Activated CD4-positive, alpha-beta T cell treated with anti-CD3 and anti-CD28 coated beads, Interleukin-2, amount 50 U/mL, for 1 hour (primary cell): ENCODE measurements around the gene PLS1.
A peak's percentile ranks its signal among the peaks of the same experiment; 100 is the strongest.
"Not testable (repeated sequence)": the region's sequence is repeated elsewhere in the genome, so short reads cannot be mapped to it uniquely, and the experiment has no call there.

Experiments used
- DNase-seq: peaks from one replicate; pipeline ENCODE4 v3.0.0-alpha.2; 2020

PLS1 gene, protein sequence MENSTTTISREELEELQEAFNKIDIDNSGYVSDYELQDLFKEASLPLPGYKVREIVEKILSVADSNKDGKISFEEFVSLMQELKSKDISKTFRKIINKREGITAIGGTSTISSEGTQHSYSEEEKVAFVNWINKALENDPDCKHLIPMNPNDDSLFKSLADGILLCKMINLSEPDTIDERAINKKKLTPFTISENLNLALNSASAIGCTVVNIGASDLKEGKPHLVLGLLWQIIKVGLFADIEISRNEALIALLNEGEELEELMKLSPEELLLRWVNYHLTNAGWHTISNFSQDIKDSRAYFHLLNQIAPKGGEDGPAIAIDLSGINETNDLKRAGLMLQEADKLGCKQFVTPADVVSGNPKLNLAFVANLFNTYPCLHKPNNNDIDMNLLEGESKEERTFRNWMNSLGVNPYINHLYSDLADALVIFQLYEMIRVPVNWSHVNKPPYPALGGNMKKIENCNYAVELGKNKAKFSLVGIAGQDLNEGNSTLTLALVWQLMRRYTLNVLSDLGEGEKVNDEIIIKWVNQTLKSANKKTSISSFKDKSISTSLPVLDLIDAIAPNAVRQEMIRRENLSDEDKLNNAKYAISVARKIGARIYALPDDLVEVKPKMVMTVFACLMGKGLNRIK

GRCh38 chr3:142595951-142596725 is at the start of gene PLS1:
PLS1 (plus strand) TSS chr3:142596393; CDS start chr3:142664238, 67,845 bp downstream.
- DNase-seq, result peak; percentile 80

DNA sequence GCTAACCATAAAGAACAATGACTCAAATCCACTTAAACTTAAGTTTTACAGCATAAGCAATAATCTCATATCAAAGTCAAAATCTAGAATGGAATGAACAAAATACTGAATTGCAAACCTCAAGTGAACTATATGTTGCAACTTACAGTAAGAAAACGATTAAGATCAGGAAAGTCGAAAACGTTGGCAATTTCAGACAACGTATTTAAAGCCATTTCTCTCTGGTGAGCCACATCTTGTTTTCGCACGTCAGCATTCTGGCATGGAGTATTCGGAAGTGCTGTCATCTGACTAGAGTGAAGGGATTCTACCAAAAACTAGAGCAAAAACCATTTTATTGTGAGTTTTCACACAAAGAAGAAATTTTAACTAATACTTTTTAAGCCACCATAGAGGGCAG is 46.2 kb upstream of the PLS1 start:
- DNase-seq, result no peak

DNA sequence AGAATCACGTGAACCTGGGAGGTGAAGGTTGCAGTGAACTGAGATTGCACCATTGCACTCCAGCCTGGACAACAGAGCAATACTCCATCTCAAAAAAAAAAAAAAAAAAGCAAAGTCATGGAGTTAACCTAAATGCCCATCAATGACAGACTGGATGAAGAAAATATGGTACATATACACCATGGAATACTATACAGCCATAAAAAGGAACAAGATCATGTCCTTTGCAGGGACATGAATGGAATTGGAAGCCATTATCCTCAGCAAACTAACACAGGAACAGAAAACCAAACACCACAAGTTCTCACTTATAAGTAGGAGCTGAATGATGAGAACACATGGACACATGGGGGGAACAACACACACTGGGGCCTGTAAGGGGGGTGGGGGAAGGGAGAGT is 43.6 kb upstream of the PLS1 start:
- DNase-seq, result not testable (repeated sequence)

- no peak for DNase-seq
Measured at GRCh38 chr3:142553741-142554140, 42.5 kb upstream of the PLS1 start.

DNA sequence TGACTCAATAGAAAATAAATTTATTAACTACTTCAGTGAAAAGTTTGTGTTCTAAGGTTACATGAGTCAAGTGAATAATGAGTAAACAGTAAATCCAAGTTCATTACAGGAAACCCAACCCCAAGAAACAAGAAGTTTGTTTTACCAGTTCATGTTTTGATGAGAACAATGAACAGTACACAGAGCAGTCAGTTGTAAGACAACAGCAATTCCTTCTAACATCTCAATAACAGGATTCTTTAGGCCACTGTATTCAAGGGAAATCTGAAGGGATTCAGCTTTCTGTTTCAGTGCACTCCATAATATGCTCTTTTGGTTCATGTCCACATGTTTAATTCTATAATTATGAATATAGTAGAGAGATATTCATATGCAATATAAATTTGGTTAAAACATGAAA is 36.1 kb upstream of the PLS1 start:
- no peak for DNase-seq

- DNase-seq, result no peak
Measured at GRCh38 chr3:142563496-142563997, 32.6 kb upstream of the PLS1 start.

DNA sequence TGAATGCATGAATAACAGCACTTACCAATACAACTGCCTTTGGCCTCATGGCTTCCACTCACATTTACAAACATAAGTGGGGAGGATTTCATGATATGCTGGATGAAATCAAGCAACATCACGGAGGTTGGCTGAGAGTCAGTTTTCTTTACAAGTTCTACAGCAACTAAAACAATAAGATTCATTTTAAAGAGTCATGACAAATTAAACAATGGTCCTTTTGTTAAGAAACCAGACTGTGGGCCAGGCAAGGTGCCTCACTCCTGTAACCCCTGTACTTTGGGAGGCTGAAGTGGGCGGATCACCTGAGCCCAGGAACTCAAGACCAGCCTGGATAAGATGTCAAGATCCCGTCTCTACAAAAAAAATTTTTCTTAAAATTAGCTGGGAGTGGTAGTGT is 30.1 kb upstream of the PLS1 start:
- DNase-seq, result no peak

DNA sequence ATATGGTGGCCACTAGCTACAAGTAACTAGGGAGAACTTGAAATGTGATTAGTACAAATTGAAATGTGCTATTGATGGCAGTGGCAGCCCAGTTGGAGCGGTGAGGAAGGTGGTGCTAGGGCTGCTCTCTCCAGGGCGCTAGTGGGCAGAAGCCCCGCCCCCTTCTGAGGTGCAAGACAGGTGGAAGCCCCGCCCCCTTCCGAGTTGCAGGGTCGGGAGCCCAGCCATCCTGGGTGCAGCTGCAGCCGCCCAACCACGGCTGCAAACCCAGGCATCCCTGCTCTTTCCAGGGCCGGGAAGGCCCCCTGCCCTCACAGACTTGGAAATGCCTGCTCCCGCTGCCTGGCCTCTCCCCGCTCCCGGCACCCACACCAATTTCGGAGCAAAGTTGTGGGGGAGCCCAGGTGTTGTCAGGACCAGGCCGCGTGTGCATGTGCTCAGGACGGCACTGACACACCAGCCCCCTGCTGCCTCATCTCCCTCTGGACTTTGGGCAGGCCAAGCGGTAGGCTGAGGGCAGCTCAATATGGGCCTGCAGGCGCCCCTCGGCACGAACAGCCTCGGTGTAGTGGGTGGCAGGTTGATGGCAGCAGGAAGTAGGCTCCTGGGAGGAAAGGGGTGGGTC is 27.7 kb upstream of the PLS1 start:
- DNase-seq, result no peak

GRCh38 chr3:142569422-142569821 is 26.8 kb upstream of the PLS1 start:
- not testable (repeated sequence) for DNase-seq

DNA sequence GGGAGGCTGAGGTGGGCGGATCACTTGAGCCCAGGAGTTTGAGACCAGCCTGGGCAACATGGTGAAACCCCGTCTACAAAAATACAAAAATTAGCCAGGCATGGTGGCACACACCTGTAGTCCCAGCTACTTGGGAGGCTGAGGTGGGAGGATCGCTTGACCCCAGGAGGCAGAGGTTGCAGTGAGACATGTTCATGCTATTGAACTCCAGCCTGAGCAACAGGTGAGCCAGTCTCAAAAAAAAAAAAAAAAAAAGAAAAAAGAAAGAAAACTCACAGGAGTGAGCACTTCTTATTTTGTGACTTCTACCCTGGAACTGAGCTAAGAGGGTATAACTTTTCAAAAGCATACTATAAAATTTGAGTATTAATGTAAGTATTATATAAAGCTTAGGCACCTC is 22.0 kb upstream of the PLS1 start:
- not testable (repeated sequence) for DNase-seq

GRCh38 chr3:142574665-142575064 is 21.5 kb upstream of the PLS1 start:
- no peak for DNase-seq

DNA sequence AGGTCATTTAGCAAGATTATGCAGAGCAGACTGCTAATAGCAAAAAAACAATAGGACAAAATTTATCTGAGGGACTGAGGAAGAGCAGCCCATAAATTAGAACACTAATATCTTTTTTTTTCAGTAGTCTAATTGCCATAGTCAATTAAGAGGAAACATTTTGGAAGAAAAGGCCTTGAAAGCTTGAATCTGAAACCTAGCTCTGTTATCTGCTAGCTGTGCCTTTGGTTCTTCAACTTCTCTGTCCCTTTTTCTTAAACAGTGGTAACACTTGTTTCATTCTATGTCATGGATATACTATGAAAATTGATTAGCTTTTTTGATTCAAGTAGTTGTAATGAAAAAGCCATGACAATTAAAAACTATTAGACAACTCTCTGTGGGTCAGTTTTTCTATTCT is 19.4 kb upstream of the PLS1 start:
- DNase-seq, result no peak

DNA sequence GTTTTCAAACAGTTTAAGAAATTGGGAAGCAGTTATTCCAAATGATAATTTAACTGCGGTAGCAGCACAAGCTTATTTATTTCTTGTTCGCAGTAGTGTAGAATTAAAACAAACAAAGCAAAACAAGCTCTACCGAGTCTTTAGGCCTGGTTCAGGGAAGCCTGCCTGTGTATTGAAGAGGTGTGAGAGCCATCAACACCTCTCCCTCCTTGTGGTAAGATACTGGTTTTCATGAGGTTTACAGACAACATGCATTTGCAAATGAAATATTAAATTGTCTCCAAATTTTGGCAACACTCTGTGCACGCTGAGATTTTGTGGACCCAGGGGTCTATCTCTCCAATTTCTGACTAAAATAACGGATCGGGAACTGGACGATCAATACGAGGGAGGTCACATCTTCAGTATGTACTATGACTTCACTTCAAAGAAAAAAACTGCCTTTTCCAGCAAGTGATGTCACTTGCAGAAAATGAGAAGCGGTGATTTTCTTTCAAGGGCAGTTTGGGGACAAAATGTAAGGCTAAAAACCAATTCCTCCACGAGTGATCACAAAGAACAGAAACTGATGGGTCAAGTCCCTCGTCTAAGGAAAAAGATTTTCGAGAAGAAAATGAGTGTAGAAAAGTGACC is 18.4 kb upstream of the PLS1 start:
- DNase-seq, result no peak

DNA sequence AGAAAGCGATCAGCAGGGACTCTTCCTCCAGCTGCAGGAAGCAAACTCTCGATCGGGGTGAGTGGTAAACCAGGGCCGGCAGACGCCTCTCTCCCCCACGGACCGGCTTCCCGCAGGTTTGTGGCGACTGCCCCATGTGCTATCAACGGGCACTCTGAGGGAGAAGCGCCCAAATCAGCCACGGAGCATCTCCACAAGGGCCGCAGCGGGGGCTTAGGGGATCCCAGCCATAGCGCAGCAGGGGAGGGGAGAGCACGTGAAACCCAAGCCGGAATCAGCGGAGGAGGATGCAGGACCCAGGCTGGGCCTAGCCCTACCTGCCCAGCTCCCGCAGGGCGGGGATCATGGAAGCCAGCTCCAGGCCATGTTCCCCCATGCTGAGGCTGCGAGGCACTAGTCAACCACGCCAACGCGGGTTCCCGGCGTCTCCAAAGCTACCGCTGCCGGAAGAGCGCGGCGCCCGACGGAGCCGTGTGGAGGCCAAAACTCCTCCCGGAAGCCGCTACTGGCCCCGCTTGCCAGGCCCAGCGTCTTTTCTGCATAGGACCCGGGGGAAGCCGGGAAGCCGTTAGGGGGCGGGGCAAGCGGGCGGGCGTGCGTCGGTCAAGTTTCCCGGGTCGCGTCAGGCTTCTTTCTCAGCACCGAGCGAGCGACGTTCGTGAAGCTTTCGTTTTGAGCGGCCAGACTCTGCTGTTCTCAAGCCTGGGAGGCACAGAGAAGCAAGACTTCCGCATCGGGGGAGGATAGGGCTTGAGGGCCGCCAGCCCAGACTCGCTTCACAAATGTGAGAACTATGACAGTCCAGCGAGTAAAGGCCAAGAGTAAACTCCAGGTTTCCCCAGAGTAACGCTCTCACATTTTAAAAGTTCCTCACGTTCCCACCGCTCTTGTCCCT is 17.6 kb upstream of the PLS1 start, which contains the start of gene ATR:
Gene ATR (minus strand): TSS at position 405 of the 895 bp plus-strand sequence. CDS start 29 bp downstream, at position 376.
- peak; percentile 95 for DNase-seq

DNA sequence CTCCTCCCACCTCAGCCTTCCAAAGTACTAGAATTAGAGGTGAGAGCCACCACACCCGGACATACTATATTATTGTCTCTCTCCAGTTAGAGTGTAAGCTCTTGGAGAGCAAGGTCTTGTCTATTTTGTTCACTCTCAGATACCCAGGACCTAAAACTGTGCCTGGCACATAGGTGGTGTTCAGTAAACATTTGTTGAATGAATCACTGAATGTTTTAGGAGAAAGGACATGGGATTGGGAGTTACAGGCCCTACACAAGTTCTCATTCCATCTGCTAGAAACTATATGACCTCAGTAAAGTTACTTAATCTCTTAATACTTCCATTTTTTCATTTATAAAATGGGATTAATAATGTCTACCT is 16.2 kb upstream of the PLS1 start:
- DNase-seq, result no peak

DNA sequence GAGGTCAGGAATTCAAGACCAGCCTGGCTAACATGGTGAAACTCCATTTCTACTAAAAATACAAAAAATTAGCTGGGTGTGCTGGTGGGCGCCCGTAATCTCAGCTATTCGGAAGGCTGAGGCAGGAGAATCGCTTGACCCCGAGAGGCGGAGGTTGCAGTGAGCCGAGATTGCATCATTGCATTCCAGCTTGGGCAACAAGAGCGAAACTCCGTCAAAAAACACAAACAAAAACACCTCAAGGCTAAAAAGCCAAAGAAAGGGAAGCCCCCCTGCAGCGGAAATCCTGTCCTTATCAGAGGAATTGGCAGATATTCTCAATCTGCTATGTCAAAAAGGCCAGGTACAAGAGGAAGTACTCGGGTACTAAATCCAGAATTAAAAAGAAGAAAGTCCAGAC is 15.1 kb upstream of the PLS1 start:
- not testable (repeated sequence) for DNase-seq

DNA sequence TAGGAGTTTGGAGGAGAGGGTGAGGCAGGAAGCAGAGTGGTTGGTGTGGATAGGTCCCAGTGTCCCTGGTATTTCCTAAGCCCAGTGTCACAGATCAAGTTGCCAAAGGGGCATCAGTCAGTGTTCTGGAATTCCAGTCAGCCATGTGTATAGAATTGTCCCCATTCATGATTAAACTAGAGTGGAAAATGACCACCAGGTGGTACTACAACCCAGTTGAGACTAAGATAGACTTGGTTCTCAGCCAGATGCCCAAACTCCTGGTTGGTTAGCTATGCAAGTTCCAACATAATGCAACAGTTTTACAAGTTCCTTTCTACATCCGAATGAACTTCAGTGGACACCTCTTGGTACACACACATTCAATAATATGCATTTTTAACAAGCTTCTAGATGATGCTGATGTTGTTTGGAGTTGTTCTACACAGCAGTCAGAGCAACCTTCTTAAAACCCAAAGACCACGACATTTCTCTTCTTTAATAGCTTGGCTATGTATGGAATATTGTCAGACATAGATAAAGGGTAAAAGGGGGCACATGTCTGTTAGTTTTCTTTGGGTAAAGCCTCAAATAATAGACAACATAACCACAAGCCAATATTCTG is 9.3 kb upstream of the PLS1 start:
- no peak for DNase-seq

- DNase-seq, result no peak
Measured at GRCh38 chr3:142588703-142589102, 7.5 kb upstream of the PLS1 start.

DNA sequence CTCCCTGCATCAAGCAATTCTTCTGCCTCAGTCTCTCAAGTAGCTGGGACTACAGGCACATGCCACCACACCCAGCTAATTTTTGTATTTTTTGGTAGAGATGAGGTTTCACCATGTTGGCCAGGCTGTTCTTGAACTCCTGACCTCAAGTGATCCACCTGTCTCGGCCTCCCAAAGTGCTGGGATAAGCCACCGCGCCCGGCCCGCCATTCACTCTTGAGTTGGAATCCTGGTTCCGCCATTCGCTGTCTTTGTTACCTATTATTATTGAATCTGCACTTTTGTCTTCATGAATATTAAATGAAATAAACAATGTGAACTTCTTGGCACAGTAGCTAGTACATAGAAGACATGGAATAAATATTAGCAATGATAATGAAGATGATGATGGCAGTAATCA is 3.9 kb upstream of the PLS1 start:
- not testable (repeated sequence) for DNase-seq

- DNase-seq, result no peak
Measured at GRCh38 chr3:142595141-142595540, 1.1 kb upstream of the PLS1 start.

DNA sequence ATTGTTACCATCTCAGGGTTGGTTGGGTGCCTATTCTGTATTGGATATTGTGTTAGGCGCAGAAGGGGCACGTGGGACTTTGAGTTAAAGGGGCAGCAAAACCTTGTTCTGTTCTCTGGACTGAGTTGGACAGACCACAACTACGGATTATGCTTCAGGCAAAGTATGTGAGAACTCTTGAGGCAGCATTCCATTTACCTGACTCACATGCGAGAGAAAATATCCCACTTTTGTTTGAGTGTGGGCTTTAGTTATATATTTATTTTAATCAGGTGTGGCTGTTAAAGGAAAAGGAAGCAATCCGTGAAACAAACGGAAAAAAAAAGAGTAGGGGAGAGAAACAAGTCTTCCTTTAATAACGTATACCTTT is 627 bp upstream of the PLS1 start:
- no peak for DNase-seq
